SIG-M5 (cell line): ENCODE measurements around the gene NRCAM.
A peak's percentile ranks its signal among the peaks of the same experiment; 100 is the strongest.

ENCODE experiments used
- DNase-seq: peaks from one replicate; lab custom pipeline; 2025; lab: John Stamatoyannopoulos, UW

Gene NRCAM

GRCh38 chr7:108424013-108424412 is 32.2 kb downstream of the NRCAM start:
- DNase-seq, result no peak

- DNase-seq, result no peak
Observed at GRCh38 chr7:108423089-108423989, 32.9 kb downstream of the NRCAM start.

GRCh38 chr7:108421720-108422331 is 34.4 kb downstream of the NRCAM start:
- no peak for DNase-seq

GRCh38 chr7:108419961-108420908 is 36.0 kb downstream of the NRCAM start:
- no peak for DNase-seq

- DNase-seq, result no peak
Observed at GRCh38 chr7:108418946-108419345, 37.3 kb downstream of the NRCAM start.

- no peak for DNase-seq
Observed at GRCh38 chr7:108417926-108418325, 38.3 kb downstream of the NRCAM start.

GRCh38 chr7:108417144-108417543 is 39.1 kb downstream of the NRCAM start:
- no peak for DNase-seq

- peak; percentile 13 for DNase-seq
Observed at GRCh38 chr7:108415821-108416536, 40.3 kb downstream of the NRCAM start.

- DNase-seq, result no peak
Observed at GRCh38 chr7:108415084-108415483, 41.2 kb downstream of the NRCAM start.

GRCh38 chr7:108413782-108414492 is 42.3 kb downstream of the NRCAM start:
- no peak for DNase-seq

- DNase-seq, result no peak
Observed at GRCh38 chr7:108413337-108413736, 42.9 kb downstream of the NRCAM start.

- no peak for DNase-seq
Observed at GRCh38 chr7:108409146-108409545, 47.1 kb downstream of the NRCAM start.

GRCh38 chr7:108408296-108408991 is 47.8 kb downstream of the NRCAM start:
- DNase-seq, result no peak

- DNase-seq, result no peak
Observed at GRCh38 chr7:108407676-108408075, 48.6 kb downstream of the NRCAM start.

- DNase-seq, result no peak
Observed at GRCh38 chr7:108406222-108406890, 49.9 kb downstream of the NRCAM start.

- DNase-seq, result no peak
Observed at GRCh38 chr7:108404509-108405420, 51.5 kb downstream of the NRCAM start.

GRCh38 chr7:108403597-108404217 is 52.5 kb downstream of the NRCAM start:
- no peak for DNase-seq

- DNase-seq, result no peak
Observed at GRCh38 chr7:108402865-108403264, 53.4 kb downstream of the NRCAM start.
